ENCODE data around the gene DCAF11.

The DCAF11 gene

DNA sequence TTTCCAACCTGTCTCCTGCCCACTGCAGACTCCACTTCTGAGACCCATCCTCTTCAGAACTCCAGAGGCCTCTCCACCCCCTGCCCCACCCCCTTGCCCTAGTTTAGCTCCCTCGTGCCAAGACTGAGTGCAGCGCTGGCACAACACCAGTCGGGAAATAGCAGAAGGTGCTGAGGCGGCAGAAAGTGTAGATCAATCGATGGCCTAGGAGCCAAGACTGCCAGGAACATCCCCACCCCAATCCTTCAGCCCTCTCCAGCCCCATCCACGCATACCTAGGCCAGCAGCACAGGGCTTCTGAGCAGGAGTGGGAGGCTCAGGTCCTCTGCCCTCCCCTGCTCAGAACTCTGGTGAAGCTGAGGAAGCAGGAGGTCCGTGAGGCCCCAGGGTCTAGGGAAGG lies 42.1 kb upstream of the DCAF11 start:
- Histone ChIP-seq H3K4me3 (ENCODE audit: low read length) (no peak overlapping the region), H3K36me3 (ENCODE audit: control insufficient read depth, insufficient read depth, low read length) (no peaks in the 10 kb centered on the region), H3K27ac (ENCODE audit: low read depth, low read length) (no peak overlapping the region), H3K4me1 (ENCODE audit: control insufficient read depth, insufficient read depth, low read length) (no peaks in the 10 kb centered on the region), H3K9ac (ENCODE audit: low read length) (no peak overlapping the region), H3K27me3 (ENCODE audit: control insufficient read depth, insufficient read depth, low read length) (no peaks in the 10 kb centered on the region)

DNA sequence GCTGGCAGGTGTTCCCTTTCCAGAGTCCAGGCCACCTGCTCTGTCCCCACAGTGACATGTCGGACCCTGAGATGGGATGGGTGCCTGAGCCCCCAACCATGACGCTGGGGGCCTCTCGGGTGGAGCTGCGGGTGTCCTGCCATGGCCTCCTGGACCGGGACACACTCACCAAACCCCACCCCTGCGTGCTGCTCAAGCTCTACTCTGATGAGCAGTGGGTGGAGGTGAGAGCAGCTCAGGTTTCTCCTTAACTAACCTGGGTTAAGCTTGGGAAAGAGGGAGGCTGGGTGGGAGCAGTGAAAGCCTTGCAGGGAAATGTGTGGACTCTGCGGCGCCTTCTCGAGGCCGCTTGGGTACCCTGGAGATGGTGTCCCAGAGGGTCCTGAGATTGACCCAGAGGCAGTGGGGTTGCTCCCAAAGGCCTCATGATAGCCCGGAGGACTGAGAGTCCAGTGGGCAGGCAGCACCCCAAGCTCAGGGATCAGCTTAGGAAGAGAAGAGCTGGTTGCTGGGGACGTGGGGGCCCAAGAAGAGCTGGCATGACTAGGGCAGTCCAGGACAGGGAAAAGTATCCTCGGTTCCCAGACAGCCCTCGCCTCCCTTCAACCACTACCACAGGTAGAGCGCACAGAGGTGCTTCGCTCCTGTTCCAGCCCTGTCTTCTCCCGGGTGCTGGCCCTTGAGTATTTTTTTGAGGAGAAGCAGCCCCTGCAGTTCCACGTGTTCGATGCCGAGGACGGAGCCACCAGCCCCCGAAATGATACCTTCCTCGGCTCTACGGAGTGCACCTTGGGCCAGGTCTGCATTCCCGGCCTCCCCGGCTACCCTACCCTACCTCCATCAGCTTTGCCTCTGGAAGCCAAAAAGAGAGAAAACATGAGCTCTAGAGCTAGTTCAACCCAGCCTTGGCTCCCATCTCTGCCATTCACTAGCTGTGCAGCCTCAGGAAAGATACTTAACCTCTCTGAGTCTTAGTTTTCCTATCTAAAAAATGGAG lies 41.4 kb upstream of the DCAF11 start:
- no peaks in the 10 kb centered on the region for H3K4me1 ChIP-seq (ENCODE audit: control insufficient read depth, insufficient read depth, low read length)
- H3K9ac ChIP-seq (ENCODE audit: low read length), result no peak overlapping the region
- no peak overlapping the region for H3K27ac ChIP-seq (ENCODE audit: low read depth, low read length)
- H3K4me3 ChIP-seq (ENCODE audit: low read length), result no peak overlapping the region
- no peaks in the 10 kb centered on the region for H3K36me3 ChIP-seq (ENCODE audit: control insufficient read depth, insufficient read depth, low read length)
- no peaks in the 10 kb centered on the region for H3K27me3 ChIP-seq (ENCODE audit: control insufficient read depth, insufficient read depth, low read length)

DNA sequence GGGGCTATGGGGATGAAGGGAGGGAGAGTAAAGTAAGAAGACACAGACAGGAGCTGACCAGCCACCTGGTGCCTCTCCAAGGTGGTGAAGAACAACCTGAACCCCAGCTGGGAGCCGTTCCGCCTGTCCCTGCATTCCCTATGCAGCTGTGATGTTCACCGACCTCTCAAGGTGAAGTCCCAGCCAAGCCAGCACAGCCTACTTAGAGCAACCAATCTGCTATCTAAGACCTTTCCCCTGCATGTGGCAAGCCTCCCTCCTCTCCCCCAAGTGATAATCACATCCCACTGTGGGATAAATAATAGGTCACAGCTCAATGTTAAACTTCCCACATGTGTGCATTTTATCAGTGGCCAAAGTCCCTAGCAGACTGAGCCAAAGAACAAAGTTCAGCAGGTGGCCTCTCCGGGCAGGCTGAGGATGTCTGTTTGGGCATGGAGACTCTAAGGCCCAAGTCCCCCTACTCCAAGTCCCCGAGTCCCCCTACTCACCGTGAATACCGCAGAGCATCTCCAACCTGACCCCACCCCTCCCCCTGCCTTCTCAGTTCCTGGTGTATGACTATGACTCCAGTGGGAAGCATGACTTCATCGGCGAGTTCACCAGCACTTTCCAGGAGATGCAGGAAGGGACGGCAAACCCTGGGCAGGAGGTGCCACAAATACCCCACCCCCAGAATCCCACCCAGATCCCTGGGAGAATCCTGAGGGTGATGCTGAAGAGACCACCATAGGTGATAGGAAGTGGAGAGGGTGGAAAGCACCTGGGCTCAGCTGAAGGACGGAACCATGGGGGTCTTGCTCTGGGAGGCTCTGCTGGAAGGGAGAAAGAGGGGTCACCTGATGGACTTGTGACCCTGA lies 39.7 kb upstream of the DCAF11 start:
- H3K27ac ChIP-seq (ENCODE audit: low read depth, low read length), result no peak overlapping the region
- no peaks in the 10 kb centered on the region for H3K4me1 ChIP-seq (ENCODE audit: control insufficient read depth, insufficient read depth, low read length)
- H3K27me3 ChIP-seq (ENCODE audit: control insufficient read depth, insufficient read depth, low read length), result no peaks in the 10 kb centered on the region
- H3K4me3 ChIP-seq (ENCODE audit: low read length), result no peak overlapping the region
- no peak overlapping the region for H3K9ac ChIP-seq (ENCODE audit: low read length)
- no peaks in the 10 kb centered on the region for H3K36me3 ChIP-seq (ENCODE audit: control insufficient read depth, insufficient read depth, low read length)

DNA sequence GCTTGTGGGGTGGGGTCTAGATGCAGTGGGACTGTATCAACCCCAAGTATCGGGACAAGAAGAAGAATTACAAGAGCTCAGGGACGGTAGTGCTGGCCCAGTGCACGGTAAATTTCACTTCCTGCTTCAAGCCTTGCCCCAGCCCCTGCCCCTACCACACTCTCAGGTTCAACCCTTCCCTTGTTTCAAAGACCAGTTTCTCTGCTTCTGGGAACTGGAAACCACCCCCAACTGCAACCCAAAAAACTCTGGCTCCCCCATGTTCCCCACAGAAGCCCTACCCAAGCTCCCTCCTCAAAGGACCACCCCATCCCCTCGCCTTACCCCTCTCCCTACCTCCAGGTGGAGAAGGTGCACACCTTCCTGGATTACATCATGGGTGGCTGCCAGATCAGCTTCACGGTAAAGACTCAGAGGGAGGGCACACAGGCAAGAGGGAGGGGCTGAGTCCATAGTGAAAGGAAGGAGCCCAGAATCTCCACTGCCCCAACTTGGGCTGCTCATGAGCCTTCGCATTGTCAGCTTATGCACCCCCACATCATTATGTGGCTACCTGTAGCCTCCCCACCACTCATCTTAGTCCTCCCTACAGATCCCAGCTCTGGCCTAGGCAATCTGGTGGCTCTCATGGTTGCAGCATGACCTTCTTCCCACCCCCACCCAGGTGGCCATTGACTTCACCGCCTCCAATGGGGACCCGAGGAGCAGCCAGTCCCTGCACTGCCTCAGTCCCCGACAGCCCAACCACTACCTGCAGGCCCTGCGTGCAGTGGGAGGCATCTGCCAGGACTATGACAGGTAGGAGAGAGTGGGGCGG lies 38.9 kb upstream of the DCAF11 start:
- H3K4me1 ChIP-seq (ENCODE audit: control insufficient read depth, insufficient read depth, low read length), result peaks cover under 1% of the 10 kb centered on the region
- no peak overlapping the region for H3K4me3 ChIP-seq (ENCODE audit: low read length)
- no peaks in the 10 kb centered on the region for H3K27me3 ChIP-seq (ENCODE audit: control insufficient read depth, insufficient read depth, low read length)
- H3K27ac ChIP-seq (ENCODE audit: low read depth, low read length), result no peak overlapping the region
- H3K9ac ChIP-seq (ENCODE audit: low read length), result no peak overlapping the region
- no peaks in the 10 kb centered on the region for H3K36me3 ChIP-seq (ENCODE audit: control insufficient read depth, insufficient read depth, low read length)

DNA sequence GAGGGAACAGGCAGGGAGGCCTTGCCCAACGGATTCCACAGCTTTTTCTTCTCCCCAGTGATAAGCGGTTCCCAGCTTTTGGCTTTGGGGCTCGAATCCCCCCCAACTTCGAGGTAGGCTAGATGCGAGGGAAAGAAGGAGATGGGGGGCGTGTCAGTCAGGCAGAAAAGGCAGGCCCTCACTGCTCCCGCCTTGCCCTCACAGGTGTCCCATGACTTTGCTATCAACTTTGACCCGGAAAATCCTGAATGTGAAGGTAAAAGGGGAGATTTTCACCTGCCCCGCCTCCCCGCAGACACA lies 38.3 kb upstream of the DCAF11 start:
- H3K27ac ChIP-seq (ENCODE audit: low read depth, low read length), result no peak overlapping the region
- no peak overlapping the region for H3K4me3 ChIP-seq (ENCODE audit: low read length)
- no peaks in the 10 kb centered on the region for H3K36me3 ChIP-seq (ENCODE audit: control insufficient read depth, insufficient read depth, low read length)
- no peaks in the 10 kb centered on the region for H3K27me3 ChIP-seq (ENCODE audit: control insufficient read depth, insufficient read depth, low read length)
- peaks cover 2% of the 10 kb centered on the region for H3K4me1 ChIP-seq (ENCODE audit: control insufficient read depth, insufficient read depth, low read length)
- no peak overlapping the region for H3K9ac ChIP-seq (ENCODE audit: low read length)

DNA sequence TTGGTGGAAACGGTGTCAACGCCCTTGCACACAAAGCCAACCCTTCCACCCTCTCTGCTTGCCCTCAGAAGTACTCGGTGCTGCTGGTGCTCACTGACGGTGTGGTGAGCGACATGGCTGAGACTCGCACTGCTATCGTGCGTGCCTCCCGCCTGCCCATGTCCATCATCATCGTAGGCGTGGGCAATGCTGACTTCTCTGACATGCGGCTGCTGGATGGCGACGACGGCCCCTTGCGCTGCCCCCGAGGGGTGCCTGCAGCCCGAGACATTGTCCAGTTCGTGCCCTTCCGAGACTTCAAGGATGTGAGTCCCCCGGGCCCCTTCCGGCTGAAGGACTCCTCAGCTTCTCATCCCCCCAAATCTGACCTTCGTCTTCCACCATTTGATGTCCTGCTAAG lies 37.5 kb upstream of the DCAF11 start:
- Histone ChIP-seq H3K27me3 (ENCODE audit: control insufficient read depth, insufficient read depth, low read length) (no peaks in the 10 kb centered on the region), H3K4me1 (ENCODE audit: control insufficient read depth, insufficient read depth, low read length) (peaks cover 2% of the 10 kb centered on the region), H3K9ac (ENCODE audit: low read length) (no peak overlapping the region)

DNA sequence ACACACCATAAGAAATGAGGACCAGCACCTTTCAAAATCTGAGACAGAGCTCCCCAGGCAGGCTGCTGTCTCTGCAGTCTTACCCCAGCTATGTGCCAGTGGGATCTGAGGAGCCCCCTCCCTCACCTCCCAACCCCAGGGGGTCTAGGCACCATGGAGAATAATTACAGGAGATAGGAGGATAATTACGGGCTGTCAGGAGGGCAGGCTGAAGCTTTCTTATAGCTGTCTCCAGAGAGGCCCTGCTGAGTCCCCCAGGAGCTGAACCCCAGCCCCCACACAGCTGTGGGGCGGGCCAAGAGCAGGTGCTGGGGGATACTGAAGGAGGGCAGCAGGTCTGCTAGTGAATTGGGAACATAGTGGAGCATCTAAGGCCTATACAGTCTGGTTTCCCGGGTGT lies 36.4 kb upstream of the DCAF11 start:
- no peak overlapping the region for H3K4me3 ChIP-seq (ENCODE audit: low read length)
- no peaks in the 10 kb centered on the region for H3K36me3 ChIP-seq (ENCODE audit: control insufficient read depth, insufficient read depth, low read length)
- H3K27ac ChIP-seq (ENCODE audit: low read depth, low read length), result no peak overlapping the region
- H3K27me3 ChIP-seq (ENCODE audit: control insufficient read depth, insufficient read depth, low read length), result no peaks in the 10 kb centered on the region
- H3K9ac ChIP-seq (ENCODE audit: low read length), result no peak overlapping the region
- peaks cover 2% of the 10 kb centered on the region for H3K4me1 ChIP-seq (ENCODE audit: control insufficient read depth, insufficient read depth, low read length)

More for the DNA sequence above, 37.5 kb upstream of the DCAF11 start:
- Histone ChIP-seq H3K36me3 (ENCODE audit: control insufficient read depth, insufficient read depth, low read length) (no peaks in the 10 kb centered on the region), H3K4me3 (ENCODE audit: low read length) (no peak overlapping the region), H3K27ac (ENCODE audit: low read depth, low read length) (no peak overlapping the region)

DNA sequence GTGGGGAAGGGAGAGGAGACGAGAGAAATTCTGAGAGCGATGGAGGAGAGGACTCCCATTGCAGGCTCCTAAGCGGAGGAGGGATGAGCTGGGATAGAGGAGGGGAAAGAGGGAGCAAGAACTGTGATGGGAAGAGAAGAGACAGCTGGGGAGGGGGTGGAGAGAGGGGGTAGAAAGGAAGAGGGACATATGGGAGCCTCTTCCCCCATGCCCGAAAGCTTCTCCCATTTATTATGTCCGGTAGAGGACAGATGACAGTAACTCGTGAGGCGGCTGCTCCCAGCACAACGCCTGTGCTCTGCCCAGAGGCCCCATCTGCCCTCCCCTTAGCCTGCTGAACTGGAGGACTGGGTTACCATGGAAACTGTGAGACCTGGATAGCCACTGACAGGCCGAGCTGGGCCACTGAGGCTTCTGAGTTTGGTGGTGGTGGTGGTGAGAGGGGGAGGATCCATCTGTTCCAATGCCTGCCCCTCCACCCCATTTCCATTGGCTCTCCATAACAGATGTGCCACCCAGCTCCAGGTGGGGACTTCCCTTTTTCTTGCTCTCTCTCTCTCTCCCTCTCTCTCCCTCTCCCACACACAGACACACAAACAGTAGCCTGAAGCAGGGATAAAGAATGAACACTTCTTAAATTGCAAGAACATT lies 35.0 kb upstream of the DCAF11 start:
- no peak overlapping the region for H3K4me3 ChIP-seq (ENCODE audit: low read length)
- no peaks in the 10 kb centered on the region for H3K27me3 ChIP-seq (ENCODE audit: control insufficient read depth, insufficient read depth, low read length)
- no peak overlapping the region for H3K9ac ChIP-seq (ENCODE audit: low read length)
- H3K36me3 ChIP-seq (ENCODE audit: control insufficient read depth, insufficient read depth, low read length), result no peaks in the 10 kb centered on the region
- peaks cover 2% of the 10 kb centered on the region for H3K4me1 ChIP-seq (ENCODE audit: control insufficient read depth, insufficient read depth, low read length)
- no peak overlapping the region for H3K27ac ChIP-seq (ENCODE audit: low read depth, low read length)

DNA sequence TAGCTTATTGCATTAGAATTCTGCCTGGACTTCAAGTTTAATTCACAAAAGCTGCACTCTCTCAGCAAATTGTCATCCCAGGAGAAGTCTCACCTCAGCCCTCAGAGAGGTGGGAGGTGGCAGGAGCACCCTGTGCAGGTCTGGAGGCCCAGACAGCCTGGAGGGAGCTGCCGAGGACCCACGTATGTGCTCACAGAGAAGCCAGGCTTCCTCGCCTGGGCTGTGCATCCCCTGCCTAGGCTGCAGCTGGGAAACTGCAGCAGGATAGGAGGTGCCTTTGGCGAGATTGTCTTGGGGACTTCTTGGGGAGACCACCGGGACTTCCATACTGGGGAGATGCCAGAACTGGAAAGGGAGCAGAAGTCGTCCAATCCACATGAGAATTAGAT lies 34.4 kb upstream of the DCAF11 start:
- peaks cover 2% of the 10 kb centered on the region for H3K4me1 ChIP-seq (ENCODE audit: control insufficient read depth, insufficient read depth, low read length)
- no peaks in the 10 kb centered on the region for H3K36me3 ChIP-seq (ENCODE audit: control insufficient read depth, insufficient read depth, low read length)
- no peaks in the 10 kb centered on the region for H3K27me3 ChIP-seq (ENCODE audit: control insufficient read depth, insufficient read depth, low read length)
- H3K9ac ChIP-seq (ENCODE audit: low read length), result no peak overlapping the region
- no peak overlapping the region for H3K27ac ChIP-seq (ENCODE audit: low read depth, low read length)
- H3K4me3 ChIP-seq (ENCODE audit: low read length), result no peak overlapping the region

DNA sequence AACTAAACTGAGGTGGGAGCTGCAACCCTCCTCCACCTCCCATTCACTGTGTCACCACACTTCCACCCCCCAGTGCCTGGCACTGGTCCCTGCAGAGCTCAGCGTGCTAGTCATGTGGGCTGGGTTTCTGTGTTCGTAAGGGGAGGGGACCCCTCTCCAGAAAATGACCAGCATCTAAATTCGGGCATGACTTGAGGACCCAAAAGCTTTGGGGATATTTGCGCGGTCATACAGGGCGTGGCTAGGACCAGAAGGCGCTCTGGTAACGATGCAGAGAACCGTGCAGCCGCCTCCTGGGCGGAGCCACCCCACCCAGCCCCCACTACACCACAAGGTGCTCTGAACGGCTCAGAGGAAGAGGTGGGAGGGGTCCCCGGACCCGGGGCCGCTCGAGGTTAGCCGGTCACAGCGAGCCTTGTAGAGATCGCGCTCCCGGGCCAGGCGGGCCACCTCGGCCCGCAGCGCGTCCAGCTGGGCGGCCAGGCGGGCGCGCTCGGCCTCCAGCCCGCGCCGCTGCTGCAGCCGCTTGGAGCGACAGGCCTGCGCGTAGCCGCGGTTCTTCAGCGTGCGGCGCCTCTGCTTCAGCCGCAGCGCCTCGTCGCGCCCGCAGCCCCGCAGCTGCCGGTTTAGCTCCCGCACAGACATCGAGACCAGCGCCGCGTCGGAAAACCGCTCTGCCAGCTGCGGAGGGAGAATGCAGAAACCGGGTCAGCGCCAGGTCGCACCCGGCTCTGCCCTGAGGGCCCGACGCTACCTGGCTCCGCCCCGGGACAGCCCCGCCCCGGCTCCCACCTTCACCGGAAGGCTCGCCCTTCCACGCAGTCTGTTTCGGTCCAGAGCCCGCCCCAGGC lies 33.5 kb upstream of the DCAF11 start:
- Histone ChIP-seq H3K36me3 (ENCODE audit: control insufficient read depth, insufficient read depth, low read length) (no peaks in the 10 kb centered on the region), H3K27me3 (ENCODE audit: control insufficient read depth, insufficient read depth, low read length) (no peaks in the 10 kb centered on the region), H3K4me1 (ENCODE audit: control insufficient read depth, insufficient read depth, low read length) (peaks cover 2% of the 10 kb centered on the region), H3K4me3 (ENCODE audit: low read length) (peak overlapping the region; percentile 65), H3K27ac (ENCODE audit: low read depth, low read length) (no peak overlapping the region), H3K9ac (ENCODE audit: low read length) (no peak overlapping the region)

DNA sequence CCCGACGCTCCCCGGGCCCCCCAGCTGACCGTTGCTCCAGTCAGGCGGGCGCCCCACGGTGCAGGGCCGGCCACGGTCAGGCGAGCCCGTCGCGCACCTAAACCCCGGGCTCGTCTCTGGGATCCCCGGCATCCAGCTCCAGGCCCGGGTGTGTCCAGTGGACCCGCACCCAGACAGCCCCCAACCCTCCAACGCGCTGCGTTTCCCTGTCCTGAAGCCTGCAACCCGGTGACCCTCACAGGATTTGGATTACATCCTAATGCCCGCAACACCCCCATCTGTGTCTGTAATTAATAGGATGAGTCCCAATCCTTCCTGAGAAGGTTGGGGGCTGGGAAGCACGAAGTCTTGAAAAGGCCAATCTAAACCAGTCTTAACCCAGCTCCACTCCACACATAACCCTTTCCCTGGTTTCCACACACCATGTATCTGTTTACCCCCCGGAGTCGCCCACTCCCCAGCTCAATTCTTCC lies 32.8 kb upstream of the DCAF11 start:
- H3K36me3 ChIP-seq (ENCODE audit: control insufficient read depth, insufficient read depth, low read length), result no peaks in the 10 kb centered on the region
- no peaks in the 10 kb centered on the region for H3K27me3 ChIP-seq (ENCODE audit: control insufficient read depth, insufficient read depth, low read length)
- peaks cover 2% of the 10 kb centered on the region for H3K4me1 ChIP-seq (ENCODE audit: control insufficient read depth, insufficient read depth, low read length)
- H3K4me3 ChIP-seq (ENCODE audit: low read length), result peak overlapping the region; percentile 65
- no peak overlapping the region for H3K27ac ChIP-seq (ENCODE audit: low read depth, low read length)
- H3K9ac ChIP-seq (ENCODE audit: low read length), result no peak overlapping the region
